SU-DHL-6 (cell line): Measurements from ENCODE around the gene SLC16A6.

ENCODE experiments used
- H2AFZ ChIP-seq: fragments of 200-600 bp; sonication (generic); 2 replicates; pipeline ENCODE4 v1.6.1; 2014; ENCODE audit warnings: low read depth, mild to moderate bottlenecking, moderate library complexity, mixed read lengths, antibody characterized with exemption, low read length; ENCODE audit not compliant: severe bottlenecking
- H3F3A ChIP-seq: fragments of 200-600 bp; shearing (Covaris generic); 2 replicates; pipeline ENCODE4 v1.6.0; 2016; ENCODE audit warnings: antibody characterized with exemption, mild to moderate bottlenecking; ENCODE audit not compliant: insufficient read depth
- H3K27ac ChIP-seq: fragments of 200-600 bp; sonication (generic); 2 replicates; pipeline ENCODE4 v1.5.1; 2016; ENCODE audit warnings: low read depth, mild to moderate bottlenecking, low read length, moderate library complexity, mixed read lengths
- H3K27me3 ChIP-seq: fragments of 200-600 bp; sonication (generic), shearing (Covaris generic); 2 replicates; pipeline ENCODE4 v1.6.0; 2014; ENCODE audit warnings: mild to moderate bottlenecking, low read length
- H3K36me3 ChIP-seq: fragments of 200-600 bp; sonication (generic); 2 replicates; pipeline ENCODE4 v1.6.1; 2014; ENCODE audit warnings: mild to moderate bottlenecking, low read length, mixed read lengths
- H3K4me2 ChIP-seq: fragments of 300-600, 200-600 bp; shearing (Covaris generic), sonication (generic); 2 replicates; pipeline ENCODE4 v1.6.0; 2014; ENCODE audit warnings: low read length, low read depth, mild to moderate bottlenecking; ENCODE audit not compliant: poor library complexity, severe bottlenecking
- H3K4me3 ChIP-seq: fragments of 200-600 bp; sonication (generic); 2 replicates; pipeline ENCODE4 v1.5.1; 2014; ENCODE audit warnings: antibody characterized with exemption, low read length, mild to moderate bottlenecking, mixed read lengths; ENCODE audit not compliant: insufficient read depth, poor library complexity, severe bottlenecking
- H3K79me2 ChIP-seq: fragments of 200-600 bp; sonication (generic); 2 replicates; pipeline ENCODE4 v1.6.1; 2014; ENCODE audit warnings: mild to moderate bottlenecking, low read length, moderate library complexity; ENCODE audit not compliant: insufficient read depth
- H3K9ac ChIP-seq: fragments of 200-600 bp; sonication (generic); 2 replicates; pipeline ENCODE4 v1.7.0; 2014; ENCODE audit warnings: mild to moderate bottlenecking, low read length
- H3K9me2 ChIP-seq: fragments of 200-600 bp; sonication (generic); replicated peaks from 2 replicates; pipeline ENCODE4 v1.6.1; 2014; ENCODE audit warnings: low read length; ENCODE audit not compliant: insufficient read depth
- H3K9me3 ChIP-seq: fragments of 200-600 bp; sonication (generic); 2 replicates; pipeline ENCODE4 v1.6.1; 2014; ENCODE audit warnings: low read length, mixed read lengths; ENCODE audit not compliant: insufficient read depth
- H4K20me1 ChIP-seq: fragments of 200-600 bp; sonication (generic); 2 replicates; pipeline ENCODE4 v1.6.1; 2014; ENCODE audit warnings: low read depth, mild to moderate bottlenecking, antibody characterized with exemption, low read length, moderate library complexity, mixed read lengths
- CTCF ChIP-seq: fragments of 200-600 bp; sonication (generic); IDR thresholded peaks from one replicate; pipeline ENCODE4 v1.5.1; 2017; ENCODE audit warnings: antibody characterized with exemption, mild to moderate bottlenecking, low read length, moderate library complexity; ENCODE audit not compliant: insufficient read depth, poor library complexity, severe bottlenecking
- EZH2phosphoT487 ChIP-seq: fragments of 200-600 bp; sonication (generic), shearing (Covaris generic); conservative IDR thresholded peaks from 2 replicates; pipeline ENCODE4 v1.6.1; 2018; ENCODE audit warnings: mild to moderate bottlenecking, antibody characterized with exemption, low read length, moderate library complexity, mixed read lengths

SLC16A6 gene

GRCh38 chr17:68306819-68307218, 15.9 kb upstream of the SLC16A6 start:
- TF ChIP-seq EZH2phosphoT487, result no peak
- no peak for TF ChIP-seq CTCF
- no peaks in the 10 kb centered on the region for H3F3A ChIP-seq
- no peaks in the 10 kb centered on the region for H3K36me3 ChIP-seq
- no peaks in the 10 kb centered on the region for H3K9me2 ChIP-seq
- H3K27ac ChIP-seq, result no peak overlapping the region
- no peaks in the 10 kb centered on the region for H3K9me3 ChIP-seq
- H3K4me2 ChIP-seq, result no peak overlapping the region
- no peak overlapping the region for H2AFZ ChIP-seq
- H4K20me1 ChIP-seq, result no peaks in the 10 kb centered on the region
- no peak overlapping the region for H3K4me3 ChIP-seq
- no peaks in the 10 kb centered on the region for H3K79me2 ChIP-seq
- no peaks in the 10 kb centered on the region for H3K27me3 ChIP-seq
- no peak overlapping the region for H3K9ac ChIP-seq

GRCh38 chr17:68305142-68305541, 14.2 kb upstream of the SLC16A6 start:
- Histone ChIP-seq H3F3A (no peaks in the 10 kb centered on the region), H3K27ac (no peak overlapping the region), H2AFZ (no peak overlapping the region), H3K79me2 (no peaks in the 10 kb centered on the region), H3K36me3 (no peaks in the 10 kb centered on the region), H3K4me3 (no peak overlapping the region), H3K4me2 (no peak overlapping the region), H4K20me1 (no peaks in the 10 kb centered on the region), H3K27me3 (no peaks in the 10 kb centered on the region), H3K9ac (no peak overlapping the region), H3K9me2 (no peaks in the 10 kb centered on the region), H3K9me3 (no peaks in the 10 kb centered on the region)
- TF ChIP-seq EZH2phosphoT487 (no peak), CTCF (no peak)

- H3K27ac ChIP-seq, result no peak overlapping the region
- H3K4me3 ChIP-seq, result no peak overlapping the region
Measured at GRCh38 chr17:68304706-68305105, 13.8 kb upstream of the SLC16A6 start.

More at GRCh38 chr17:68304706-68305105, 13.8 kb upstream of the SLC16A6 start:
- Histone ChIP-seq H3K27me3 (no peaks in the 10 kb centered on the region), H3K4me2 (no peak overlapping the region), H3K79me2 (no peaks in the 10 kb centered on the region), H3F3A (no peaks in the 10 kb centered on the region), H4K20me1 (no peaks in the 10 kb centered on the region), H3K36me3 (no peaks in the 10 kb centered on the region), H3K9me2 (no peaks in the 10 kb centered on the region), H2AFZ (no peak overlapping the region), H3K9me3 (no peaks in the 10 kb centered on the region), H3K9ac (no peak overlapping the region)
- TF ChIP-seq CTCF (no peak), EZH2phosphoT487 (no peak)
